Endothelial cell of umbilical vein (primary cell): ENCODE results near the gene RGL3. TPM values are rescaled to one million over a fixed set of nuclear protein-coding genes. Genes with fewer than 3 reads are reported as not detected.

Experiments
- BruUV-seq: library from RNA; stranded (reverse); fragments of 400-500 nt; replicated peaks from 2 replicates; lab custom pipeline; 2021; lab: Mats Ljungman, UMichigan
- CTCF ChIA-PET: fragments of 300-600, 350-600 bp; sonication (Branson Sonifier 250); formaldehyde crosslinking; loops from one replicate; lab custom pipeline; 2021; ENCODE audit warnings: antibody characterized with exemption, inconsistent platforms; lab: Charles Lee
- POLR2A ChIA-PET: fragments of 300-600, 350-600 bp; sonication (Branson Sonifier 250); formaldehyde crosslinking; loops from one replicate; lab custom pipeline; 2021; ENCODE audit warnings: antibody characterized with exemption, inconsistent platforms; lab: Charles Lee
- DNase-seq: peaks from one replicate; pipeline ENCODE4 v3.0.0-alpha.2; 2011; ENCODE audit warnings: low read depth, low spot score
- FAIRE-seq: peaks from 2 replicates; lab custom pipeline; 2011; peaks lifted over from hg19 to GRCh38; lab: Jason Lieb, UNC
- H2AFZ ChIP-seq: 2 replicates; pipeline ENCODE4 v1.6.0; 2012; ENCODE audit warnings: low read depth, low read length, control low read depth, inconsistent platforms
- H3K27ac ChIP-seq: 2 replicates; pipeline ENCODE4 v1.5.1; 2011; ENCODE audit warnings: low read depth, mild to moderate bottlenecking, control low read depth, low read length, moderate library complexity; ENCODE audit not compliant: insufficient read depth
- H3K27me3 ChIP-seq, 2 experiments: 2 replicates each; pipeline versions ENCODE4 v1.6.0 to v1.6.1; 2011; ENCODE audit warnings: low read length in 2 of 2, mixed read lengths in 1 of 2; ENCODE audit not compliant: control insufficient read depth in 2 of 2, insufficient read depth in 2 of 2
- H3K36me3 ChIP-seq, 2 experiments: 2 replicates in 1 of 2; 3 replicates in 1 of 2; pipeline ENCODE4 v1.5.1; 2011; ENCODE audit warnings: low read length in 2 of 2, mild to moderate bottlenecking in 1 of 2, moderate library complexity in 1 of 2; ENCODE audit not compliant: control insufficient read depth in 2 of 2, insufficient read depth in 2 of 2; ENCODE audit errors: extremely low read depth in 1 of 2
- H3K4me1 ChIP-seq: 3 replicates; pipeline ENCODE4 v1.5.1; 2011; ENCODE audit warnings: mild to moderate bottlenecking, low read length; ENCODE audit not compliant: control insufficient read depth, insufficient read depth; ENCODE audit errors: extremely low read depth
- H3K4me2 ChIP-seq: 2 replicates; pipeline ENCODE4 v1.6.1; 2011; ENCODE audit warnings: low read length, control low read depth, mixed read lengths; ENCODE audit not compliant: insufficient read depth
- H3K4me3 ChIP-seq, 3 experiments: fragments of 200-600 bp in 1 of 3; sonication (generic), shearing (Covaris generic) in 1 of 3; replicated peaks in 1 of 3; 2 replicates each; pipeline ENCODE4 v1.5.1; 2011 to 2016; ENCODE audit warnings: control low read depth in 3 of 3, low read length in 3 of 3, mild to moderate bottlenecking in 2 of 3, inconsistent platforms in 1 of 3, low read depth in 1 of 3, moderate library complexity in 1 of 3; ENCODE audit not compliant: insufficient read depth in 1 of 3
- H3K79me2 ChIP-seq: 2 replicates; pipeline ENCODE4 v1.6.0; 2012; ENCODE audit warnings: low read length, inconsistent platforms; ENCODE audit not compliant: control insufficient read depth, insufficient read depth
- H3K9ac ChIP-seq: replicated peaks from 2 replicates; pipeline ENCODE3; 2011; ENCODE audit warnings: low read length, control low read depth; ENCODE audit not compliant: insufficient read depth; ENCODE audit errors: extremely low read depth
- H3K9me1 ChIP-seq: replicated peaks from 3 replicates; pipeline ENCODE4 v1.6.0; 2011; ENCODE audit warnings: mild to moderate bottlenecking, low read length; ENCODE audit not compliant: control insufficient read depth, insufficient read depth; ENCODE audit errors: extremely low read depth
- H3K9me3 ChIP-seq: replicated peaks from 2 replicates; pipeline ENCODE4 v1.5.1; 2012; ENCODE audit warnings: low read length, inconsistent platforms; ENCODE audit not compliant: control insufficient read depth, insufficient read depth
- H4K20me1 ChIP-seq: replicated peaks from 2 replicates; pipeline ENCODE3; 2011; ENCODE audit warnings: mild to moderate bottlenecking, low read length; ENCODE audit not compliant: control insufficient read depth, insufficient read depth; ENCODE audit errors: extremely low read depth
- EZH2 ChIP-seq: IDR thresholded peaks from 2 replicates; pipeline ENCODE4 v1.6.1; 2012; ENCODE audit warnings: borderline replicate concordance, low read depth, mild to moderate bottlenecking, moderate library complexity, low read length, inconsistent platforms; ENCODE audit not compliant: severe bottlenecking
- FOS ChIP-seq: IDR thresholded peaks from 2 replicates; pipeline ENCODE4 v1.6.1; 2011; ENCODE audit warnings: mild to moderate bottlenecking, low read length, moderate library complexity, borderline replicate concordance; ENCODE audit not compliant: insufficient read depth
- GATA2 ChIP-seq: IDR thresholded peaks from 2 replicates; pipeline ENCODE4 v1.7.0; 2011; ENCODE audit warnings: low read depth, mild to moderate bottlenecking, moderate library complexity, mixed read lengths, low read length; ENCODE audit not compliant: insufficient read length, insufficient read depth
- JUN ChIP-seq: IDR thresholded peaks from 2 replicates; pipeline ENCODE4 v1.6.1; 2011; ENCODE audit warnings: borderline replicate concordance, low read depth; ENCODE audit not compliant: insufficient read length, insufficient read depth
- MYC ChIP-seq: IDR thresholded peaks from one replicate; pipeline ENCODE4 v1.6.1; 2011; ENCODE audit warnings: mild to moderate bottlenecking, low read depth, low read length
- POLR2A ChIP-seq: IDR thresholded peaks from 2 replicates; pipeline ENCODE4 v1.6.1; 2012; ENCODE audit warnings: low read depth, mild to moderate bottlenecking, control low read depth, low read length
- POLR2AphosphoS5 ChIP-seq: IDR thresholded peaks from 2 replicates; pipeline ENCODE4 v1.6.1; 2012; ENCODE audit warnings: low read depth, mild to moderate bottlenecking, control low read depth, low read length, moderate library complexity; ENCODE audit not compliant: insufficient read depth
- dilution Hi-C: fragments of 300-500 bp; cut with MboI; formaldehyde crosslinking; loops from one replicate; pipeline ENCODE4 v1.15.0; 2019; ENCODE audit warnings: low sequenced_read_pairs; ENCODE audit not compliant: extremely low pct_ligation_motif_present
- intact Hi-C: fragments of 100-400 bp; cut with micrococcal nuclease; formaldehyde crosslinking; loops from one replicate; pipeline ENCODE4 v1.10.0; 2022
- polyA plus RNA-seq, 4 experiments: library from polyadenylated mRNA; depleted of rRNA in 3 of 4; stranded (reverse) in 3 of 4; unstranded in 1 of 4; fragments of >200 nt; gene quantifications; 2 replicates each; pipeline versions ENCODE4 v1.2.1 to v1.2.3, GENCODE V29; 2011 to 2012; ENCODE audit warnings: missing spikeins in 1 of 4
- total RNA-seq: library from RNA; stranded (reverse); gene quantifications from 2 replicates; pipeline ENCODE4 v1.2.3, GENCODE V29; 2021
- TF ChIP-seq, protein P1 (sequence below), 2 donors: IDR thresholded peaks; 1 replicate in 1 of 2; 2 replicates in 1 of 2; pipeline ENCODE4 v1.5.1; 2011; ENCODE audit warnings: low read length in 2 of 2, mild to moderate bottlenecking in 2 of 2, moderate library complexity in 2 of 2, control low read depth in 1 of 2, inconsistent platforms in 1 of 2, low read depth in 1 of 2; ENCODE audit not compliant: insufficient read depth in 1 of 2; ENCODE audit errors: extremely low read depth in 1 of 2
- TF ChIP-seq, protein P2 (sequence below): IDR thresholded peaks from 2 replicates; pipeline ENCODE4 v1.6.1; 2011; ENCODE audit not compliant: insufficient read depth, insufficient read length

RGL3 gene
- total and polyA plus RNA-seq, 2 donors (not counting 3 experiments of a cell fraction or from before 2014, with no cell fraction given) = 0.23 to 5.2 TPM

DNA sequence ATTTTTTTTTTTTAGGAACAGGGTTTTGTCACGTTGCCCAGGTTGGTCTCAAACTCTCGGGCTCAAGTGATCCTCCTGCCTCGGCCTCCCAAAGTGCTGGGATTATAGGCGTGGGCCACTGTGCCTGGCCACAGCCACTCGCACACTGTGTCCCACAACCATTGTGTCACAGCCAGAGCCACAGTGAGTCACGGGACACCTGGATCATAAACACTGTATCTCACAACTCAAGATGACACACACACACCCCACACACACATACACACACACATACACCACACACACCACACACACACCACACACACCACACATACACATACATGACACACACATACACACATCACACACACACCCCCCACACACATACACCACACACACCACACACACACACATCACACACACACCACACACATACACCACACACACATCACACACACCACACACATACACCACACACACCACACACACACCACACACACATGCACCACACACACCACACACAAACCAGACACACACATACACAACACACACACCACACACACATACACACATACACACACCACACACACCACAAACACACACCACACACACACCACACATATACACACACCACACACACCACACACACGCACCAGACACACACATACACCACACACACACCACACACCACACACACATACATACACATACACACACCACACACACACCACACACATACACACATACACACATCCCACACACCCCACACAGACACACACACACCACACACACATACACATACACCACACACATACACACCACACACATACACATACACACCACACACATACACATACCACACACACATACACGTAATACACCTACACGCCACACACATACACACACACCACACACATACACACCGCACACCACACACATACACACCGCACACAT, 45.5 kb upstream of the RGL3 start:
- no peaks in the 10 kb centered on the region for H3K27me3 ChIP-seq
- H3K27ac ChIP-seq = no peak overlapping the region
- no peaks in the 10 kb centered on the region for H3K9me1 ChIP-seq
- no peaks in the 10 kb centered on the region for H3K9me3 ChIP-seq
- no peak for DNase-seq
- H3K4me1 ChIP-seq = no peaks in the 10 kb centered on the region
- no peaks in the 10 kb centered on the region for H3K36me3 ChIP-seq
- no peaks in the 10 kb centered on the region for H3K79me2 ChIP-seq
- FAIRE-seq = peak; percentile 62
- intact Hi-C loops = no loop called here
- CTCF ChIA-PET = no interaction called here
- TF ChIP-seq EZH2 = no peak
- TF ChIP-seq MYC = no peak
- no peak for TF ChIP-seq JUN
- TF ChIP-seq, protein P1, sequence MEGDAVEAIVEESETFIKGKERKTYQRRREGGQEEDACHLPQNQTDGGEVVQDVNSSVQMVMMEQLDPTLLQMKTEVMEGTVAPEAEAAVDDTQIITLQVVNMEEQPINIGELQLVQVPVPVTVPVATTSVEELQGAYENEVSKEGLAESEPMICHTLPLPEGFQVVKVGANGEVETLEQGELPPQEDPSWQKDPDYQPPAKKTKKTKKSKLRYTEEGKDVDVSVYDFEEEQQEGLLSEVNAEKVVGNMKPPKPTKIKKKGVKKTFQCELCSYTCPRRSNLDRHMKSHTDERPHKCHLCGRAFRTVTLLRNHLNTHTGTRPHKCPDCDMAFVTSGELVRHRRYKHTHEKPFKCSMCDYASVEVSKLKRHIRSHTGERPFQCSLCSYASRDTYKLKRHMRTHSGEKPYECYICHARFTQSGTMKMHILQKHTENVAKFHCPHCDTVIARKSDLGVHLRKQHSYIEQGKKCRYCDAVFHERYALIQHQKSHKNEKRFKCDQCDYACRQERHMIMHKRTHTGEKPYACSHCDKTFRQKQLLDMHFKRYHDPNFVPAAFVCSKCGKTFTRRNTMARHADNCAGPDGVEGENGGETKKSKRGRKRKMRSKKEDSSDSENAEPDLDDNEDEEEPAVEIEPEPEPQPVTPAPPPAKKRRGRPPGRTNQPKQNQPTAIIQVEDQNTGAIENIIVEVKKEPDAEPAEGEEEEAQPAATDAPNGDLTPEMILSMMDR (IDR thresholded peaks at IDR 0.05; ENCODE audit: extremely low read depth in 1 of 2, insufficient read depth in 1 of 2, low read depth in 1 of 2, low read length in 2 of 2) = no peak
- no peak for TF ChIP-seq GATA2
- TF ChIP-seq, protein P2, sequence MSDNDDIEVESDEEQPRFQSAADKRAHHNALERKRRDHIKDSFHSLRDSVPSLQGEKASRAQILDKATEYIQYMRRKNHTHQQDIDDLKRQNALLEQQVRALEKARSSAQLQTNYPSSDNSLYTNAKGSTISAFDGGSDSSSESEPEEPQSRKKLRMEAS = no peak
- no peak for TF ChIP-seq POLR2A
- no peak for TF ChIP-seq POLR2AphosphoS5
- TF ChIP-seq FOS = no peak
- no TSS peak for BruUV-seq
- no peak overlapping the region for H3K4me3 ChIP-seq
- no peak overlapping the region for H3K4me2 ChIP-seq
- POLR2A ChIA-PET = no interaction called here
- H2AFZ ChIP-seq = no peak overlapping the region
- H4K20me1 ChIP-seq = no peaks in the 10 kb centered on the region
- no peak overlapping the region for H3K9ac ChIP-seq
- dilution Hi-C loops = no loop called here
